Thoracic aorta (tissue), 2 donors: ENCODE results near the gene FRMD6. TPM values are rescaled to one million over a fixed set of nuclear protein-coding genes. Genes with fewer than 3 reads are reported as not detected.
A peak's percentile ranks its signal among the peaks of the same experiment; 100 is the strongest.
"Not testable (repeated sequence)": the region's sequence is repeated elsewhere in the genome, so short reads cannot be mapped to it uniquely, and the experiment has no call there.

Experiments used
- ATAC-seq: fragments of 150-250 bp; one replicate; pipeline ENCODE4 v1.8.0; 2017; ENCODE audit warnings: low read depth; ENCODE audit not compliant: insufficient number of reproducible peaks, low FRiP score
- DNase-seq: peaks from one replicate; pipeline ENCODE4 v3.0.0-alpha.2; 2020; ENCODE audit warnings: low spot score
- H3K27ac ChIP-seq, 2 donors: fragments of 200-600 bp; sonication (generic); 1 replicate in 1 of 2; 2 replicates in 1 of 2; pipeline ENCODE4 v1.5.1; 2016; ENCODE audit warnings: mild to moderate bottlenecking in 2 of 2, moderate library complexity in 2 of 2
- H3K27me3 ChIP-seq: fragments of 200-600 bp; sonication (generic); replicated peaks from 2 replicates; pipeline ENCODE4 v1.6.0; 2016; ENCODE audit warnings: mild to moderate bottlenecking; ENCODE audit not compliant: insufficient read depth
- H3K36me3 ChIP-seq: fragments of 200-600 bp; sonication (generic); one replicate; pipeline ENCODE4 v1.5.1; 2016
- H3K4me1 ChIP-seq, 2 donors: fragments of 200-600 bp; sonication (generic); 1 replicate in 1 of 2; 2 replicates in 1 of 2; pipeline versions ENCODE4 v1.5.1 to v1.6.0; 2016; ENCODE audit warnings: low read depth in 2 of 2, mild to moderate bottlenecking in 1 of 2; ENCODE audit not compliant: control insufficient read depth in 1 of 2
- H3K4me3 ChIP-seq: fragments of 200-600 bp; sonication (generic); 2 replicates; pipeline ENCODE4 v1.5.1; 2016; ENCODE audit warnings: mild to moderate bottlenecking
- H3K9me3 ChIP-seq: fragments of 200-600 bp; sonication (generic); 2 replicates; pipeline ENCODE4 v1.5.1; 2016
- CTCF ChIP-seq: fragments of 200-600 bp; sonication (generic); IDR thresholded peaks from one replicate; pipeline ENCODE4 v1.5.1; 2019; ENCODE audit warnings: antibody characterized with exemption
- total RNA-seq, 2 donors: library from RNA; depleted of rRNA; stranded (reverse); fragments of >200 nt; gene quantifications; one replicate each; pipeline versions ENCODE4 v1.1.0 to v1.2.3, GENCODE V29; 2016

The FRMD6 gene
- total RNA-seq, 2 donors from 2014 or later: 72.3 to 79.6 TPM

- no peak for TF ChIP-seq CTCF
- Histone ChIP-seq H3K27ac (no peak overlapping the region), H3K4me1 (peaks cover 0 to 17% of the 10 kb centered on the region in 2 donors), H3K9me3 (no peaks in the 10 kb centered on the region), H3K36me3 (no peaks in the 10 kb centered on the region), H3K4me3 (peak overlapping the region; percentile 10), H3K27me3 (no peaks in the 10 kb centered on the region)
- DNase-seq (no peak), ATAC-seq (no peak)
These were observed 24.9 kb upstream of the FRMD6 start for GRCh38 chr14:51626788-51627187.

DNA sequence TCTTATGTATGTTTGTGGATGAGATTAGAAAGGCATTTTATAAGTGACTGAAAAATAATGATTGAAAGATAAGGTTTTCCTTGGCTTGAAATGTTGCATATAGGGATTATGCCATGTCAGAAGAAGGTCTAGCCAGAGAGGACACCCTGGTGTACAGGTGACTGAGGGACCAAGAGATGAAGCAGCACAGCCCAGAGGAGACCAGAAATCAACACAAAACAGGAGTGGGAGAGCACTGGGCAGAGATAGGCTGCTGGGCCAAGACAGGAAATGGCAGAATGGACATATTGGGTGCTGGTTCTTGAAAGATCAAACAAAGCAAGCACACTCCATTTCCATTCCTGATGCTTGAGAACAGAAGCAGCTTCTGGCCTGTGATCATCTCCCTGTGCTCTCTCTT is 24.4 kb upstream of the FRMD6 start:
- Histone ChIP-seq H3K36me3 (no peaks in the 10 kb centered on the region), H3K27me3 (no peaks in the 10 kb centered on the region), H3K4me3 (no peak overlapping the region), H3K4me1 (peaks cover 0 to 17% of the 10 kb centered on the region in 2 donors), H3K27ac (no peak overlapping the region), H3K9me3 (no peaks in the 10 kb centered on the region)
- no peak for TF ChIP-seq CTCF
- ATAC-seq (no peak), DNase-seq (no peak)

DNA sequence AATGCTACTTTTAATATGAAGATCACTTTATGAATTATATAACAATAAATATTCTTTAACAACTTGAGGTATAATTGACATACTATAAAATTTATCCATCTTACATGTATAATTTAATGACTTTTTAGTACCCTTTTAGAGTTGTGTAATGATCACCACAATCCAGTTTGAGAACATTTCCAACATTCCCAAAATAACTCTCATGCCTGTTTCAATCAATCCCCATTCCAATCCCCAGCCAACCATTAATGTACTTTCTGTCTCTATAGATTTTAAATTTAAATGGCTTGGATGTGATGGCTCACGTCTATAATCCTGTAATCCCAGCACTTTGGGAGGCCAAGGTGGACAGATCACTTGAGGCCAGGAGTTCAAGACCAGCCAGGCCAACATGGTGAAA is 23.5 kb upstream of the FRMD6 start:
- peaks cover 0 to 17% of the 10 kb centered on the region in 2 donors for H3K4me1 ChIP-seq
- H3K4me3 ChIP-seq: no peak overlapping the region
- no peaks in the 10 kb centered on the region for H3K36me3 ChIP-seq
- H3K27ac ChIP-seq: no peak overlapping the region
- no peaks in the 10 kb centered on the region for H3K27me3 ChIP-seq
- no peak for DNase-seq
- ATAC-seq: no peak
- no peak for TF ChIP-seq CTCF
- H3K9me3 ChIP-seq: no peaks in the 10 kb centered on the region

- H3K4me3 ChIP-seq: no peak overlapping the region
- DNase-seq: no peak
- no peak overlapping the region for H3K27ac ChIP-seq
- TF ChIP-seq CTCF: no peak
- peaks cover 0 to 14% of the 10 kb centered on the region in 2 donors for H3K4me1 ChIP-seq
- no peaks in the 10 kb centered on the region for H3K9me3 ChIP-seq
- ATAC-seq: no peak
- no peaks in the 10 kb centered on the region for H3K27me3 ChIP-seq
- no peaks in the 10 kb centered on the region for H3K36me3 ChIP-seq
These were observed 20.7 kb upstream of the FRMD6 start for GRCh38 chr14:51630987-51631386.

- not testable (repeated sequence) for DNase-seq, H3K36me3 ChIP-seq, H3K4me1 ChIP-seq, H3K4me3 ChIP-seq, H3K9me3 ChIP-seq, ATAC-seq, H3K27me3 ChIP-seq, H3K27ac ChIP-seq
These were observed 18.4 kb upstream of the FRMD6 start for GRCh38 chr14:51633298-51633697.

GRCh38 chr14:51636109-51636508 is 15.6 kb upstream of the FRMD6 start:
- ATAC-seq (no peak), DNase-seq (no peak)
- Histone ChIP-seq H3K27ac (no peak overlapping the region), H3K27me3 (no peaks in the 10 kb centered on the region), H3K9me3 (no peaks in the 10 kb centered on the region), H3K4me1 (peaks cover 4 to 6% of the 10 kb centered on the region in 2 donors), H3K36me3 (no peaks in the 10 kb centered on the region), H3K4me3 (no peak overlapping the region)
- no peak for TF ChIP-seq CTCF
